Smooth muscle cell (in vitro differentiated cells): ENCODE data around the gene CNBD2. TPM values are rescaled to one million over a fixed set of nuclear protein-coding genes. Genes with fewer than 3 reads are reported as not detected.
A peak's percentile ranks its signal among the peaks of the same experiment; 100 is the strongest.

ENCODE experiments used
- DNase-seq: peaks from one replicate; lab custom pipeline; 2025; ENCODE audit not compliant: unreplicated experiment; lab: John Stamatoyannopoulos, UW
- H2AFZ ChIP-seq: fragments of 200-600 bp; sonication (generic); 2 replicates; pipeline ENCODE4 v1.6.0; 2016; ENCODE audit warnings: antibody characterized with exemption, low read depth, mild to moderate bottlenecking
- H3F3A ChIP-seq: fragments of 200-600 bp; sonication (generic); 2 replicates; pipeline ENCODE4 v1.6.0; 2017; ENCODE audit warnings: antibody characterized with exemption, low read depth
- H3K27ac ChIP-seq: fragments of 200-600 bp; sonication (generic); 2 replicates; pipeline ENCODE4 v1.5.1; 2016; ENCODE audit warnings: low read depth, mild to moderate bottlenecking
- H3K27me3 ChIP-seq: fragments of 200-600 bp; sonication (generic); 2 replicates; pipeline ENCODE4 v1.6.1; 2016; ENCODE audit warnings: low read depth, mild to moderate bottlenecking
- H3K36me3 ChIP-seq: fragments of 200-600 bp; sonication (generic); 2 replicates; pipeline ENCODE4 v1.5.1; 2016; ENCODE audit warnings: low read depth
- H3K4me1 ChIP-seq: fragments of 200-600 bp; sonication (generic); 2 replicates; pipeline ENCODE4 v1.5.1; 2016; ENCODE audit warnings: low read depth
- H3K4me2 ChIP-seq: fragments of 200-600 bp; sonication (generic); 2 replicates; pipeline ENCODE4 v1.6.0; 2016; ENCODE audit warnings: mild to moderate bottlenecking
- H3K4me3 ChIP-seq: fragments of 200-600 bp; sonication (generic); 2 replicates; pipeline ENCODE4 v1.5.1; 2016; ENCODE audit warnings: mild to moderate bottlenecking
- H3K79me2 ChIP-seq: fragments of 200-600 bp; sonication (generic); 2 replicates; pipeline ENCODE4 v1.6.0; 2016; ENCODE audit warnings: low read depth, mild to moderate bottlenecking
- H3K9ac ChIP-seq: fragments of 200-600 bp; sonication (generic); 2 replicates; pipeline ENCODE4 v1.6.0; 2016; ENCODE audit warnings: low read depth
- H3K9me3 ChIP-seq: fragments of 200-600 bp; sonication (generic); replicated peaks from 2 replicates; pipeline ENCODE4 v1.5.1; 2016; ENCODE audit warnings: low read depth
- H4K20me1 ChIP-seq: fragments of 200-600 bp; sonication (generic); 2 replicates; pipeline ENCODE4 v1.6.0; 2016; ENCODE audit warnings: low read depth
- WGBS: methylation state at CpG from one replicate; pipeline ENCODE4 v1.1.7; 2016; ENCODE audit warnings: low lambda C conversion rate; 5-methylcytosine and 5-hydroxymethylcytosine counted together
- polyA plus RNA-seq: library from polyadenylated mRNA; unstranded; fragments of >200 nt; fragmentation: Nextera tagmentation; extraction: Ambion mirVana; gene quantifications from 2 replicates; pipeline ENCODE4 v1.2.1, GENCODE V29; 2016
- total RNA-seq: library from RNA; depleted of rRNA; stranded (reverse); fragments of >200 nt; gene quantifications from 2 replicates; pipeline ENCODE4 v1.2.3, GENCODE V29; 2014
- TF ChIP-seq, protein P1 (sequence below): fragments of 200-600 bp; sonication (generic); IDR thresholded peaks from 2 replicates; pipeline ENCODE4 v1.5.1; 2017; ENCODE audit warnings: borderline replicate concordance, mild to moderate bottlenecking, antibody characterized with exemption; ENCODE audit not compliant: insufficient read depth, poor library complexity, severe bottlenecking

CNBD2 gene
- total and polyA plus RNA-seq, 2 experiments from 2014 or later, result 2.8 to 10.2 TPM

DNA sequence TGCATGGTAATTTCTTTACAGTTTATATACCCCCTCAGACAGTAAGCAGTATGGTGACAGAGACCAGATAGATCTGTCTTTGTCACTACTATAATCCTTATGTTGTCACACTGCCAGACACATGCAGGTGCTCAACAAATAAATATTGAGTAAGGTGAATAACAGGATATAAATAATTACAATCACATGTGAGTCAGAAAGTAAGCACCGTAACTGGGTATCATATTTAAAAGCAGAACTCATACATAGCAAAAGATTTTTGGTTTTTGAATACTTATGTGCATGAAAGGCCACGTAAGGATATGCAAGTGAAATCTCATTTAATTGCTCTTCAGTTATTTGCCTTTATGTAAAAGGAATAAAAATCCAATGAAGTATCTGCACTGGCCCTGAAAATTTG is 17.4 kb downstream of the CNBD2 start:
- DNase-seq, result no peak
- H3K4me3 ChIP-seq, result no peak overlapping the region
- no peak overlapping the region for H3K4me2 ChIP-seq
- H3K36me3 ChIP-seq, result no peaks in the 10 kb centered on the region
- 88% methylated on average over 2 of the region's 2 CpGs for WGBS
- no peak overlapping the region for H2AFZ ChIP-seq
- H3K27me3 ChIP-seq, result no peaks in the 10 kb centered on the region
- no peaks in the 10 kb centered on the region for H3K9me3 ChIP-seq
- no peak overlapping the region for H3K27ac ChIP-seq
- no peaks in the 10 kb centered on the region for H3F3A ChIP-seq
- no peaks in the 10 kb centered on the region for H4K20me1 ChIP-seq
- H3K4me1 ChIP-seq, result no peaks in the 10 kb centered on the region
- no peaks in the 10 kb centered on the region for H3K79me2 ChIP-seq
- TF ChIP-seq, protein P1, sequence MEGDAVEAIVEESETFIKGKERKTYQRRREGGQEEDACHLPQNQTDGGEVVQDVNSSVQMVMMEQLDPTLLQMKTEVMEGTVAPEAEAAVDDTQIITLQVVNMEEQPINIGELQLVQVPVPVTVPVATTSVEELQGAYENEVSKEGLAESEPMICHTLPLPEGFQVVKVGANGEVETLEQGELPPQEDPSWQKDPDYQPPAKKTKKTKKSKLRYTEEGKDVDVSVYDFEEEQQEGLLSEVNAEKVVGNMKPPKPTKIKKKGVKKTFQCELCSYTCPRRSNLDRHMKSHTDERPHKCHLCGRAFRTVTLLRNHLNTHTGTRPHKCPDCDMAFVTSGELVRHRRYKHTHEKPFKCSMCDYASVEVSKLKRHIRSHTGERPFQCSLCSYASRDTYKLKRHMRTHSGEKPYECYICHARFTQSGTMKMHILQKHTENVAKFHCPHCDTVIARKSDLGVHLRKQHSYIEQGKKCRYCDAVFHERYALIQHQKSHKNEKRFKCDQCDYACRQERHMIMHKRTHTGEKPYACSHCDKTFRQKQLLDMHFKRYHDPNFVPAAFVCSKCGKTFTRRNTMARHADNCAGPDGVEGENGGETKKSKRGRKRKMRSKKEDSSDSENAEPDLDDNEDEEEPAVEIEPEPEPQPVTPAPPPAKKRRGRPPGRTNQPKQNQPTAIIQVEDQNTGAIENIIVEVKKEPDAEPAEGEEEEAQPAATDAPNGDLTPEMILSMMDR, result no peak
- H3K9ac ChIP-seq, result no peak overlapping the region

DNA sequence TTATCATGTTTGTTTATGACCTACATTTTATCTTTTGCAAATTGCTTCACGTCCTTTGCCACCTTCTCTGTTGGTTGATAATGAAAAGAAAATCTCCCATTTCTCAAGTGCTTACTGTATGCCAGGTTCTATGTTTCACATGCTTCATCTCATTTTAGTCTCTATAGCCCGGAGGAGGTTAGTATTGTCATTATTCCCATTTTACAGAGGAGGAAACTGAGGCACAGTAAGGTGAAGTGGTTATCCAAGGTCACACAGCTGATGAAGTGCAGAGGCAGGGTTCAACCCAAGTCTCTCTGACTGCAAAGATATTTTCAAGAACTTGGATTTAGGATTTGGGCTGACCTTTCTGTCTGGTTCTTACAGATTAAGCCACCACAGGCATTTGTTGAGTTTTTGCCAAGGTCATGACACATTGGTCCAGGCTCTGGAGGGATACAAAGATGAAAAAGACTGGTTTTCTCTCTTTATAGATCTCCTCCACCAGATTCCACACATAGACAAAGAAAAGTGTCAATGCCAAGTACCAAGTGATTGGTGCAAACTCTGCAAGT is 20.6 kb downstream of the CNBD2 start:
- no peaks in the 10 kb centered on the region for H3K79me2 ChIP-seq
- TF ChIP-seq, protein P1, result no peak
- no peak for DNase-seq
- no peaks in the 10 kb centered on the region for H4K20me1 ChIP-seq
- H3K4me1 ChIP-seq, result peaks cover 4% of the 10 kb centered on the region
- no peak overlapping the region for H3K4me3 ChIP-seq
- H3K9ac ChIP-seq, result no peak overlapping the region
- H3K36me3 ChIP-seq, result no peaks in the 10 kb centered on the region
- no peaks in the 10 kb centered on the region for H3F3A ChIP-seq
- no peaks in the 10 kb centered on the region for H3K27me3 ChIP-seq
- no peak overlapping the region for H2AFZ ChIP-seq
- no peaks in the 10 kb centered on the region for H3K9me3 ChIP-seq
- no peak overlapping the region for H3K4me2 ChIP-seq
- WGBS, result 90% methylated on average over 2 of the region's 2 CpGs
- no peak overlapping the region for H3K27ac ChIP-seq

DNA sequence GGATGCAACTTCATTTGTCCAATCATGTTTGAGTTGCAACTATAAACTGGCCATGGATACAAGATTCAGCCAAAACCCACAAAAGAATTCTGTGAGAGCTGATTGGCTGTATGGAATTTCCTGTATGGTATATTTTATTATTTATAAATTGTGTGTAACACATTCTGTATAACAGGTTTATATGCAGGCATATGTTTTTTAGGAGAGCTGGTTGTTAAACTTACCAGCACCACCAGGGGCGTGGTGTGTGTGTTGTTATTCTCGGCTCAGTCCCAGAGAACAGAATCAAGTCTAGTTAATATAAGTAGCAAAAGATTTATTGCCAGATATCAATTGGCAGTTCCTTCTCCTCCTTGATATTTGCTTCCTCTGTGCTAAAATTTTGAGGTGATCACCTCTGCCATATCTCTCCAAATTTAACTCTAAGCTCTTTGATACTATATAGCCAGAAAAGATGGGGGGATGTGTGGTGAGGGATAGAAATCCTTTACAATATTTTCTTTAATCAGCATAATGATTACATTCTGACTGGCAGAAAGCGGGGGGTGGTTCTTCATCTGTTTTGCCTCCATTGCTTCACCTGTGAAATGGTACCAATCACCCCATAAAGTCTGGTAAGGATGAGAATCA is 22.9 kb downstream of the CNBD2 start:
- no peak for DNase-seq
- WGBS, result 25% methylated on average over 3 of the region's 3 CpGs

More for the DNA sequence above, 22.9 kb downstream of the CNBD2 start:
- Histone ChIP-seq H3K27ac (no peak overlapping the region), H3F3A (no peaks in the 10 kb centered on the region), H3K9me3 (no peaks in the 10 kb centered on the region), H3K36me3 (no peaks in the 10 kb centered on the region), H3K27me3 (no peaks in the 10 kb centered on the region), H3K9ac (no peak overlapping the region), H4K20me1 (no peaks in the 10 kb centered on the region), H3K4me1 (peaks cover 4% of the 10 kb centered on the region), H3K4me2 (no peak overlapping the region), H3K4me3 (no peak overlapping the region), H3K79me2 (no peaks in the 10 kb centered on the region), H2AFZ (no peak overlapping the region)
- TF ChIP-seq, protein P1, result peak; percentile 46
